ENCODE measurements around the gene PDGFRB. TPM values are rescaled to one million over a fixed set of nuclear protein-coding genes. Genes with fewer than 3 reads are reported as not detected.

Gene PDGFRB
- total and polyA plus RNA-seq, 5 donors from 2014 or later = 0.03 TPM; not detected in 4

DNA sequence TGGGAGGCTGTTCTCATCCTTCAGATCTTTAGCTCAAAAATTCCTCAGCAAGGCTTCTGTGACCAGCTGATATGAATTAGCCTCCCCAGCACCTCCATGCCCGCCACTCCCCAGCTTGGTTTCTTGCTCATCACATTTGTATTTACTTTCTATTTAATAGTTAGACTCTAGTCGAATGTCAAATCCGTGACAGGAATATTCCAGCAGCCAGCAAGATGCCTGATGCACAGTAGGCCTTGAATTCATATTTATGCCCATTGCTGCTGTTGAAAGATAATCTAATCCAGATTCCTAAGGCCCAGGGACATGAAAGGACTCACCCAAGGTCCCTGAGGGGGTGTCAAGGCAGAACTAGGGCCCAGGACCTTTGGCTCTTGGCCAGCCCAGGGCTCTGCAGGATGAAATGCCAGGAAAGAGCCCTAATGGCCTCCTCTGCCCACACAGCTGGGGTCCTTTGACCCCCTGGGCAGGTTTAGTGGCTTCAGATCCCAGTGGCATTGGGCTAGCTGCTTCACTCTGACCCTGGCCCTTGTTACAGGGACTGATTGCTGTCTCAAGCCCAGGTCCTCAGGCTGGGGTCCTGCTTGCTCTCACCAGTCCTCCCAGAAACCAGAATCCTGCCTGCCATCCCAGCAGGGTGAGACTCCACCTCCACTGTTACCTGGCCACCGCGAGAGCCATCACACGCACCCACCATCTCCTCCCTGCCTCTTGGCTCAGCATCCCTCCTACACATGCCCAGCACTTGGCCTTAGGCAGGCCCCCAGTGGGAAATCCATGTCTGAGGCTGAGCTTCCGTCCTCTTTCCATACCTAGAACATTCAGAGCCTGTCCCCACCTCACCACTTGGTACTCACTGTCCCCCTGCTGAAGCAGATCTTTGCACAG is 76.6 kb downstream of the PDGFRB start:
- no peaks in the 10 kb centered on the region for H3K4me1 Mint-ChIP-seq
- DNase-seq = no peak
- no peak overlapping the region for H3K4me3 Mint-ChIP-seq
- ATAC-seq (ENCODE audit: low read depth in 2 of 2) = no peak
- Histone ChIP-seq H3K27ac (ENCODE audit: insufficient read depth, low read length, poor library complexity, severe bottlenecking) (no peak overlapping the region), H3K36me3 (ENCODE audit: control insufficient read depth, insufficient read depth, low read length) (no peaks in the 10 kb centered on the region), H3K27me3 (ENCODE audit: control insufficient read depth, insufficient read depth, low read length) (no peaks in the 10 kb centered on the region), H3K9me3 (ENCODE audit: control insufficient read depth in 2 of 2, low read length in 2 of 2) (no peaks in the 10 kb centered on the region), H3K4me1 (ENCODE audit: control insufficient read depth, insufficient read depth, low read length, poor library complexity, severe bottlenecking) (no peaks in the 10 kb centered on the region), H3K4me3 (ENCODE audit: low read depth, low read length) (no peak overlapping the region)
- H3K9me3 Mint-ChIP-seq = peaks cover 0 to 4% (median 0%) of the 10 kb centered on the region in 7 donors
- no peaks in the 10 kb centered on the region for H3K36me3 Mint-ChIP-seq
- H3K27me3 Mint-ChIP-seq = peaks cover 20% of the 10 kb centered on the region
- H3K27ac Mint-ChIP-seq = no peak overlapping the region

DNA sequence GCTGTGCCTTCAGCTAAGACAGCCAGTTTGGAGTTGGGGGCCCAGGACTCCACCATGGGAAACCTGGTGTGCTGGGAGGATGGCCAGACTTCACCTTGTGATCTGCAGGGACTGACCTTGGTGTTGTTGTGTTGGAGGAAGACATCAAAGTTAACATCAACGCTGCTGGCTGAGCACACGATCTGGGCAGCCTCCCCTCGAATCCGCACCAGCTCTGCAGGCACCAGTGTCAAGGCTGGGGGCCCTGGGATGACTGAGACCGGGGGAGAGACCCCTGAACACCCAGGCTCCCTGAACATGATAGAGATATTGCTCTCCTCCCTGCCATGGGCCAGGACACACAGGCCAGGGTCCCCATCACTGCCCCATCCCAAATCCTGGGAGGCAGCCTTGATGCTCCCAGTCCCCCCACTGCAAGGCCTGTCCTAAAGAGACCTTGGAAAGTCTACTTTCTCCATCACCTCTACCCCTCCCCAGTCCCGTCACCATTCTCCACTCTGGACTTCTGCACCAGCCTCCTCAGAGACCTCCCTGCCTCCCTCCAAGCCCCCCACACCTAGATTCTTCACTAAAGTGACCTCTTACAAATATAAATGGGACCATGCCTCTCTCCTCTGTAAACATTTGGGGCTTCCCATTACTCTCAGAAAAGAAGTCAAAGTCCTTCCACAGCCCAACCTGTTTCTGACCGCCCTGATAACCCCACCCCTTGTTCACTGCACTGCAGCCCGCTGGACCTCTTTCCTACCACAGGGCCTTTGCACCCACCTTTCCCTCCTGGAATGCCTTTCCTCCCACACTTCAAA is 77.4 kb downstream of the PDGFRB start:
- H3K4me3 Mint-ChIP-seq = no peak overlapping the region
- peaks cover 0 to 4% (median 0%) of the 10 kb centered on the region in 7 donors for H3K9me3 Mint-ChIP-seq
- no peaks in the 10 kb centered on the region for H3K27me3 ChIP-seq (ENCODE audit: control insufficient read depth, insufficient read depth, low read length)
- no peaks in the 10 kb centered on the region for H3K4me1 ChIP-seq (ENCODE audit: control insufficient read depth, insufficient read depth, low read length, poor library complexity, severe bottlenecking)
- no peaks in the 10 kb centered on the region for H3K4me1 Mint-ChIP-seq
- H3K9me3 ChIP-seq (ENCODE audit: control insufficient read depth in 2 of 2, low read length in 2 of 2) = no peaks in the 10 kb centered on the region
- no peak overlapping the region for H3K4me3 ChIP-seq (ENCODE audit: low read depth, low read length)
- DNase-seq = no peak
- no peak overlapping the region for H3K27ac ChIP-seq (ENCODE audit: insufficient read depth, low read length, poor library complexity, severe bottlenecking)
- no peaks in the 10 kb centered on the region for H3K36me3 Mint-ChIP-seq
- H3K27ac Mint-ChIP-seq = no peak overlapping the region
- H3K36me3 ChIP-seq (ENCODE audit: control insufficient read depth, insufficient read depth, low read length) = no peaks in the 10 kb centered on the region
- no peak for ATAC-seq (ENCODE audit: low read depth in 2 of 2)
- peaks cover 20% of the 10 kb centered on the region for H3K27me3 Mint-ChIP-seq

DNA sequence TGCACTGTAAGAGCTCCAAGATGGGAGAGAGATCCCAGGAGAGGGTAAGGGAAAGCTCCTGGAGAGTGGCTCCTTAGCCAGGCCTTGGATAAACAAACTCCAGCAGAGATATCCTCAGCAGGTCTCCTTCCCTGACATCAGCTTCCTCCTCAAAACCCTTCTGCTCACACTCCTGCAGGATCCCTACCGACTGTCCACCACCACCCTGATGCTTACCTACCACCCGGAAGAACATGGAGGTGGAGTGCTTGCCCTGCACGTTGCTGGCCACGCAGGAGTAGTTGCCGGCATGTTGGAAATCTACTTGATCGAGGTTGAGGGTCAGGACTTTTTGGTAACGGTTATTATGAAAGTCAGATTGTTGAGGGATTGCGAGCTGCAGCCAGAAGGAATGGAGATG is 78.6 kb downstream of the PDGFRB start:
- Mint-ChIP-seq H3K4me3 (no peak overlapping the region), H3K27ac (no peak overlapping the region), H3K27me3 (peaks cover 11% of the 10 kb centered on the region), H3K4me1 (no peaks in the 10 kb centered on the region), H3K36me3 (no peaks in the 10 kb centered on the region), H3K9me3 (peaks cover 0 to 4% (median 0%) of the 10 kb centered on the region in 7 donors)
- H3K36me3 ChIP-seq (ENCODE audit: control insufficient read depth, insufficient read depth, low read length) = no peaks in the 10 kb centered on the region
- ATAC-seq (ENCODE audit: low read depth in 2 of 2) (no peak), DNase-seq (no peak)
- no peak overlapping the region for H3K27ac ChIP-seq (ENCODE audit: insufficient read depth, low read length, poor library complexity, severe bottlenecking)
- H3K9me3 ChIP-seq (ENCODE audit: control insufficient read depth in 2 of 2, low read length in 2 of 2) = no peaks in the 10 kb centered on the region
- no peaks in the 10 kb centered on the region for H3K27me3 ChIP-seq (ENCODE audit: control insufficient read depth, insufficient read depth, low read length)
- no peaks in the 10 kb centered on the region for H3K4me1 ChIP-seq (ENCODE audit: control insufficient read depth, insufficient read depth, low read length, poor library complexity, severe bottlenecking)
- H3K4me3 ChIP-seq (ENCODE audit: low read depth, low read length) = no peak overlapping the region

DNA sequence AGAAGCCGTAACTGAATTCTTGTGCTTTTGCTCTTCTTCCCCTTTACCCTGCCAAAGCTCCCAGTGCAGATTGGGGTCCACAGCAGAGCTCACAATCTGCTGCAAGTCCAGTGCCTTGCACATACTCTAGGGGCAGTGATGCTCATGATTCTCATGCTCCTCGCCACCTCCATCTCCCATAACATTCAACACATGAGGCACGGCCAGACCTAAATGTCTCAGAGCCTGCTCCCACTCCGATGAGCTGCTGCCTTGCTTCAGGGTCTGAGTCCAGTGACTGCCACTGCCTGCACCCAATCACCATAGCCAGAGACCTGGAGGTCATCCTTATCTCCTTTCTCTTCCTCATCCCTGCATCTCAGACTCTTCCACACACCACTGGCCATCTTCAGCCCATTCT is 79.8 kb downstream of the PDGFRB start:
- H3K4me3 Mint-ChIP-seq = no peak overlapping the region
- Histone ChIP-seq H3K36me3 (ENCODE audit: control insufficient read depth, insufficient read depth, low read length) (no peaks in the 10 kb centered on the region), H3K27me3 (ENCODE audit: control insufficient read depth, insufficient read depth, low read length) (no peaks in the 10 kb centered on the region), H3K27ac (ENCODE audit: insufficient read depth, low read length, poor library complexity, severe bottlenecking) (no peak overlapping the region), H3K4me3 (ENCODE audit: low read depth, low read length) (no peak overlapping the region), H3K4me1 (ENCODE audit: control insufficient read depth, insufficient read depth, low read length, poor library complexity, severe bottlenecking) (no peaks in the 10 kb centered on the region), H3K9me3 (ENCODE audit: control insufficient read depth in 2 of 2, low read length in 2 of 2) (no peaks in the 10 kb centered on the region)
- peaks cover 0 to 4% (median 0%) of the 10 kb centered on the region in 7 donors for H3K9me3 Mint-ChIP-seq
- H3K36me3 Mint-ChIP-seq = no peaks in the 10 kb centered on the region
- no peak for DNase-seq
- H3K27ac Mint-ChIP-seq = no peak overlapping the region
- peaks cover 4% of the 10 kb centered on the region for H3K27me3 Mint-ChIP-seq
- no peak for ATAC-seq (ENCODE audit: low read depth in 2 of 2)
- H3K4me1 Mint-ChIP-seq = no peaks in the 10 kb centered on the region

DNA sequence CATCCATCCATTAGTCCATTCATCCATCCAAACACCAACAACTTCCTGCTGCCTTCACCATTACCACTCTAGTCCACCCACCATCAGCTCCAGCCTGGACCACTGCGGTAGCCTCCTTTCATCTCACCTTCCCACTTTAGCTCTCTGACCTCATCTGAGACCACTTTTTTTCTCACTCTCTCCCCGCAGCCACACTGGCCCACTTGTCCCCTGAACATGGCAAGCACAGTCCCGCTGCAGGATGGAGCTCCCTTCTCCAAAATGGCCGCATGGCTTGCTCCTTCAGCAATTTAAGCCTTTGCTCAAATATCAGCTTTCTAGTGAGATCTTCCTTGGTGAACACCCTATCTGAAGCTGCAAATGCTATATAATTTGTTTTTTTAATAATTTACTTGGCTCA is 80.4 kb downstream of the PDGFRB start:
- no peaks in the 10 kb centered on the region for H3K9me3 ChIP-seq (ENCODE audit: control insufficient read depth in 2 of 2, low read length in 2 of 2)
- no peaks in the 10 kb centered on the region for H3K4me1 ChIP-seq (ENCODE audit: control insufficient read depth, insufficient read depth, low read length, poor library complexity, severe bottlenecking)
- no peaks in the 10 kb centered on the region for H3K4me1 Mint-ChIP-seq
- H3K27ac Mint-ChIP-seq = no peak overlapping the region
- H3K27ac ChIP-seq (ENCODE audit: insufficient read depth, low read length, poor library complexity, severe bottlenecking) = no peak overlapping the region
- H3K36me3 Mint-ChIP-seq = no peaks in the 10 kb centered on the region
- ATAC-seq (ENCODE audit: low read depth in 2 of 2) (no peak), DNase-seq (no peak)
- no peak overlapping the region for H3K4me3 Mint-ChIP-seq
- H3K36me3 ChIP-seq (ENCODE audit: control insufficient read depth, insufficient read depth, low read length) = no peaks in the 10 kb centered on the region
- H3K9me3 Mint-ChIP-seq = peaks cover 0 to 4% (median 0%) of the 10 kb centered on the region in 7 donors
- H3K27me3 ChIP-seq (ENCODE audit: control insufficient read depth, insufficient read depth, low read length) = no peaks in the 10 kb centered on the region
- no peak overlapping the region for H3K4me3 ChIP-seq (ENCODE audit: low read depth, low read length)
- H3K27me3 Mint-ChIP-seq = peaks cover 4% of the 10 kb centered on the region

DNA sequence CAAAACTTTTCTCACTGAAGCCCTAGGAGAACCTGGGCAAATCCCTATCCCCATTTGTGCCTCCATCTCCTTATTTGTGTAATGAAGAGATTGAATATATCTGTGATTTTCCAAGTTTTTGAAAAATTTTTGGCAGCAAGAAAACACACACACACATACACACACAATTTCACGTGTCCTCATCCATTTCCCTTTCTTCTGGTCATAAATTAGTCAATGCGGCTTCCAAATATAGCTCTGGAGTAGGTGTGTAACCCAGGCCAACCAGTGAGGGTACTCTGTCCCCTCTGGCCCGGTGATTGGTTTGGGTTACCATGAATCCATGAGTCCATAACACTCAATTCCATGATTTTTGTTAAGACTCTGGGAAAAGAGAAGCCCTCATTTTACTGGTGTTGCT is 82.0 kb downstream of the PDGFRB start:
- H3K9me3 Mint-ChIP-seq = no peaks in the 10 kb centered on the region
- Histone ChIP-seq H3K27ac (ENCODE audit: insufficient read depth, low read length, poor library complexity, severe bottlenecking) (no peak overlapping the region), H3K36me3 (ENCODE audit: control insufficient read depth, insufficient read depth, low read length) (no peaks in the 10 kb centered on the region), H3K4me1 (ENCODE audit: control insufficient read depth, insufficient read depth, low read length, poor library complexity, severe bottlenecking) (no peaks in the 10 kb centered on the region), H3K27me3 (ENCODE audit: control insufficient read depth, insufficient read depth, low read length) (no peaks in the 10 kb centered on the region), H3K9me3 (ENCODE audit: control insufficient read depth in 2 of 2, low read length in 2 of 2) (no peaks in the 10 kb centered on the region), H3K4me3 (ENCODE audit: low read depth, low read length) (no peak overlapping the region)
- no peaks in the 10 kb centered on the region for H3K36me3 Mint-ChIP-seq
- ATAC-seq (ENCODE audit: low read depth in 2 of 2) (no peak), DNase-seq (no peak)
- H3K4me1 Mint-ChIP-seq = no peaks in the 10 kb centered on the region
- no peak overlapping the region for H3K27ac Mint-ChIP-seq
- H3K27me3 Mint-ChIP-seq = peaks cover 1% of the 10 kb centered on the region
- H3K4me3 Mint-ChIP-seq = no peak overlapping the region

DNA sequence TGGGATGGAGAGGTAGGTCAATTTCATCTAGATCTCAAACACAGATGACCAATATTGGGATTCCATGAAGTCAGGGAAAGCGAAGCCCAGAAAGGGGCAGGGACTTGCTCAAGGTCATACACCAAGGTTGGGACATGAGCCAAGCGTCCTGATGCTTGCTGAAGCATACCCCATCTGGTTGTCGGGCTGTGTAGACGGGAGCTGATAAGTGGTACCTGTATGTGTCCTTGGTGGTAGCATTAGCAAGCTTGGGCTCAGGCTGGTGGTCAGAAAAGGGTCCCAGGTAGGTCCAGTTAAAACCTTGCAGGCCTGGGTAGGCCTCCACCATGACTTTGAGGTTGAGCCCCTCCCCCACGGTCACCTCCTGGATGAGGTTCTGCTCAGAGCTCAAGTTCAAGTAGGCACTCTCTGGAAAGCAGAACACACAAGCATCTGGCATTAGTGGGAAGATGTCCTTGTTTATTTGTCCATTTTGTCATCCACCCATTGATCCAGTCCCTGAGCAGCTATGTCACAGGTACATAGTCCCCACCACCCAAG is 82.5 kb downstream of the PDGFRB start:
- ATAC-seq (ENCODE audit: low read depth in 2 of 2) (no peak), DNase-seq (no peak)
- Mint-ChIP-seq H3K9me3 (no peaks in the 10 kb centered on the region), H3K36me3 (no peaks in the 10 kb centered on the region), H3K4me3 (no peak overlapping the region), H3K27ac (no peak overlapping the region), H3K27me3 (no peaks in the 10 kb centered on the region), H3K4me1 (no peaks in the 10 kb centered on the region)
- Histone ChIP-seq H3K36me3 (ENCODE audit: control insufficient read depth, insufficient read depth, low read length) (no peaks in the 10 kb centered on the region), H3K4me1 (ENCODE audit: control insufficient read depth, insufficient read depth, low read length, poor library complexity, severe bottlenecking) (no peaks in the 10 kb centered on the region), H3K4me3 (ENCODE audit: low read depth, low read length) (no peak overlapping the region), H3K27me3 (ENCODE audit: control insufficient read depth, insufficient read depth, low read length) (no peaks in the 10 kb centered on the region), H3K27ac (ENCODE audit: insufficient read depth, low read length, poor library complexity, severe bottlenecking) (no peak overlapping the region), H3K9me3 (ENCODE audit: control insufficient read depth in 2 of 2, low read length in 2 of 2) (no peaks in the 10 kb centered on the region)
